ENCODE measurements around the gene LRRC49.

DNA sequence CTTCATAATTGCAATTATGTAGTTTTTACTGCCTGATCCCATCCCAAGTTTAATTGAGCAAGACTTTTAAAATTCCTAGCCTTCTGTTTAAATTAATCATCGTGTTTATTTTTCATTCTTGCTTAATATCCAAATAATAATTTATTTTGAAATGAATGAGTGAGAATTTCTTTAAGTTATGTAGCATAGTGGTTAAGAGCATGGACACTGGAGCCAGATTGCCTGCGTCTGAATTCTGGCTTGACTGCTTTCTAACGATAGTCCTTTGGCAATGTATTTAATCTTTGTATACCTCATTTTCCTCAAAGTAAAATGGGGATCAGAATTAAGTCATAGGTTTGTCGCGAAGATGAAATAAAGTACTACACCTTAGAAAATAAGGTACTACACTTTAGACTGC is 71.4 kb downstream of the LRRC49 start:
- TF ChIP-seq, protein P1, sequence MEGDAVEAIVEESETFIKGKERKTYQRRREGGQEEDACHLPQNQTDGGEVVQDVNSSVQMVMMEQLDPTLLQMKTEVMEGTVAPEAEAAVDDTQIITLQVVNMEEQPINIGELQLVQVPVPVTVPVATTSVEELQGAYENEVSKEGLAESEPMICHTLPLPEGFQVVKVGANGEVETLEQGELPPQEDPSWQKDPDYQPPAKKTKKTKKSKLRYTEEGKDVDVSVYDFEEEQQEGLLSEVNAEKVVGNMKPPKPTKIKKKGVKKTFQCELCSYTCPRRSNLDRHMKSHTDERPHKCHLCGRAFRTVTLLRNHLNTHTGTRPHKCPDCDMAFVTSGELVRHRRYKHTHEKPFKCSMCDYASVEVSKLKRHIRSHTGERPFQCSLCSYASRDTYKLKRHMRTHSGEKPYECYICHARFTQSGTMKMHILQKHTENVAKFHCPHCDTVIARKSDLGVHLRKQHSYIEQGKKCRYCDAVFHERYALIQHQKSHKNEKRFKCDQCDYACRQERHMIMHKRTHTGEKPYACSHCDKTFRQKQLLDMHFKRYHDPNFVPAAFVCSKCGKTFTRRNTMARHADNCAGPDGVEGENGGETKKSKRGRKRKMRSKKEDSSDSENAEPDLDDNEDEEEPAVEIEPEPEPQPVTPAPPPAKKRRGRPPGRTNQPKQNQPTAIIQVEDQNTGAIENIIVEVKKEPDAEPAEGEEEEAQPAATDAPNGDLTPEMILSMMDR (optimal IDR thresholded peaks at IDR 0.05 in 1 of 3, IDR thresholded peaks at IDR 0.05 in 1 of 3, conservative IDR thresholded peaks at IDR 0.05 in 1 of 3; ENCODE audit: extremely low read depth in 1 of 3, insufficient read depth in 2 of 3, low read length in 3 of 3): no peak
- TF ChIP-seq EZH2 (IDR thresholded peaks at IDR 0.05; ENCODE audit: low read length): no peak

All from keratinocyte (primary cell).